Calu3 (cell line): ENCODE results near the gene STN1. TPM values are rescaled to one million over a fixed set of nuclear protein-coding genes. Genes with fewer than 3 reads are reported as not detected.

ENCODE experiments used
- BruUV-seq: library from RNA; stranded (reverse); fragments of 400-500 nt; replicated peaks from 2 replicates; lab custom pipeline; 2021; lab: Mats Ljungman, UMichigan
- CTCF ChIA-PET: fragments of 300-600 bp; sonication (Branson Sonifier 250); formaldehyde crosslinking; loops from one replicate; lab custom pipeline; 2022; ENCODE audit warnings: antibody characterized with exemption; lab: Charles Lee
- DNase-seq: peaks from one replicate; pipeline ENCODE4 v3.0.0; 2022
- H3K27ac Mint-ChIP-seq: one replicate; pipeline ENCODE4 v1.8.0; 2022; ENCODE audit warnings: mixed read lengths; ENCODE audit not compliant: unreplicated experiment
- H3K27me3 Mint-ChIP-seq: one replicate; pipeline ENCODE4 v1.8.0; 2022; ENCODE audit warnings: mixed read lengths; ENCODE audit not compliant: unreplicated experiment
- H3K36me3 Mint-ChIP-seq: one replicate; pipeline ENCODE4 v1.8.0; 2022; ENCODE audit warnings: mild to moderate bottlenecking, moderate library complexity, mixed read lengths; ENCODE audit not compliant: insufficient read depth, unreplicated experiment
- H3K4me1 Mint-ChIP-seq: one replicate; pipeline ENCODE4 v1.8.0; 2022; ENCODE audit warnings: mild to moderate bottlenecking, low read depth, mixed read lengths; ENCODE audit not compliant: unreplicated experiment
- H3K4me3 Mint-ChIP-seq: one replicate; pipeline ENCODE4 v1.8.0; 2022; ENCODE audit warnings: mild to moderate bottlenecking, low read depth, moderate library complexity, mixed read lengths; ENCODE audit not compliant: unreplicated experiment
- H3K9me3 Mint-ChIP-seq: one replicate; pipeline ENCODE4 v1.8.0; 2022; ENCODE audit warnings: low read depth, mixed read lengths; ENCODE audit not compliant: unreplicated experiment
- CTCF ChIP-seq: fragments of 200-600 bp; IDR thresholded peaks from one replicate; pipeline ENCODE4 v1.8.0; 2022; ENCODE audit warnings: antibody characterized with exemption; ENCODE audit not compliant: unreplicated experiment
- intact Hi-C: fragments of 100-400 bp; cut with micrococcal nuclease; formaldehyde crosslinking; loops from one replicate; pipeline ENCODE4 v1.10.0; 2022; ENCODE audit not compliant: unreplicated experiment
- total RNA-seq: library from RNA; stranded (reverse); gene quantifications from 2 replicates; pipeline ENCODE4 v1.2.3, GENCODE V29; 2022

STN1 gene
- total RNA-seq, 1 experiment from 2014 or later: 13.1 TPM

- peak overlapping the region; percentile 84 for H3K4me3 Mint-ChIP-seq
- no peak for DNase-seq
- no TSS peak for BruUV-seq
- H3K36me3 Mint-ChIP-seq: peaks cover 13% of the 10 kb centered on the region
- no peaks in the 10 kb centered on the region for H3K9me3 Mint-ChIP-seq
- no peak overlapping the region for H3K27ac Mint-ChIP-seq
- H3K27me3 Mint-ChIP-seq: no peaks in the 10 kb centered on the region
- CTCF ChIA-PET: interaction anchor here (0.7 to 0.8 kb wide), 2 partner anchors 12 to 18 kb away, joined by 6 read pairs; no protein-coding TSS in a partner anchor
- intact Hi-C loops: loop anchor here (2.0 kb wide), 1 partner anchor 52 kb away; no protein-coding TSS in a partner anchor
- H3K4me1 Mint-ChIP-seq: peaks cover 7% of the 10 kb centered on the region
- no peak for TF ChIP-seq CTCF
Observed at GRCh38 chr10:103916876-103917275, 1.1 kb downstream of the STN1 start.

- Mint-ChIP-seq H3K36me3 (peaks cover 18% of the 10 kb centered on the region), H3K27ac (no peak overlapping the region), H3K9me3 (no peaks in the 10 kb centered on the region), H3K27me3 (no peaks in the 10 kb centered on the region), H3K4me1 (peaks cover 12% of the 10 kb centered on the region), H3K4me3 (peak overlapping the region; percentile 84)
- no peak for TF ChIP-seq CTCF
- intact Hi-C loops: loop anchor here (2.0 kb wide), 1 partner anchor 53 kb away; no protein-coding TSS in a partner anchor
- BruUV-seq: no TSS peak
- DNase-seq: no peak
- CTCF ChIA-PET: interaction anchor here (0.8 kb wide), 1 partner anchor 17 kb away, joined by 6 read pairs; no protein-coding TSS in a partner anchor
Observed at GRCh38 chr10:103916254-103916653, 1.7 kb downstream of the STN1 start.

DNA sequence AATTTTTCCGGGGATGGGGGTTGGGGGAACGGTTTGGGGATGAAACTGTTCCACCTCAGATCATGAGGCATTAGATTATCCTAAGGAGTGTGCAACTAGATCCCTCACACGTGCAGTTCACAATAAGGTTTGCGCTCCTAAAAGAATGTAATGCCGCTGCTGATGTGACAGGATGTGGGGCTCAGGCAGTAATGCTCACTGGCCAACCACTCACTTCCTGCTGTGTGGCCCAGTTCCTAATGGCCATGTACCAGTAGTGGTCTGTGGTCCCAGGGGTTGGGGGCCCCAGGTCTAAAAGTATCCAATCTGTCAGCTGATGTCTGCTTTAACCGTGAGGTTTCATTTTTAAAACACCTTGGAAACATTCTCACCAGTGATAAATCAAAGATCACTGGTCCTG is 2.2 kb downstream of the STN1 start:
- peaks cover 19% of the 10 kb centered on the region for H3K36me3 Mint-ChIP-seq
- peak overlapping the region; percentile 84 for H3K4me3 Mint-ChIP-seq
- no TSS peak for BruUV-seq
- no peaks in the 10 kb centered on the region for H3K9me3 Mint-ChIP-seq
- intact Hi-C loops: loop anchor here (2.0 kb wide), 1 partner anchor 53 kb away; no protein-coding TSS in a partner anchor
- no peak for DNase-seq
- CTCF ChIA-PET: no interaction called here
- no peak overlapping the region for H3K27ac Mint-ChIP-seq
- peaks cover 17% of the 10 kb centered on the region for H3K4me1 Mint-ChIP-seq
- TF ChIP-seq CTCF: no peak
- no peaks in the 10 kb centered on the region for H3K27me3 Mint-ChIP-seq

DNA sequence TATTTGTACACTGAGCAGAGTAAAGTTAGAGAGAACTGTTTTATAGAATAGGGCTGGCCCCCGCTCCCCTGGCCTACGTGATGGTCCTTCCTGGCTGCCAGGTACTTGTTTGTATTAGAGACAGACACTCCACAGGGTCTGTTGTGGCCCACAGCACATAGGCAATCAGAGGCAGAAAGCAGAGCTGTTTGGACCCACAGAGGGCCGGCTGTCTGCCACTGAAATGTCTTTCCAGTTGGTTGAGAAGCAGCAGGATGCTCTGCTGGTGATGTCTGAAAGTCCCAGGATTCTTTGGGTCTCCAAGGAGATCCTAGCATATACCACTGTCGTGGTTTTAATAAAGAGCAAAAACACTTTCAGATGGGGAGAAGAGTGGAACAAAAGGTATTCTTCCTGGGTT is 5.2 kb downstream of the STN1 start:
- H3K4me1 Mint-ChIP-seq: peaks cover 35% of the 10 kb centered on the region
- CTCF ChIA-PET: no interaction called here
- H3K36me3 Mint-ChIP-seq: peaks cover 20% of the 10 kb centered on the region
- DNase-seq: no peak
- no peak overlapping the region for H3K4me3 Mint-ChIP-seq
- BruUV-seq: no TSS peak
- no peaks in the 10 kb centered on the region for H3K27me3 Mint-ChIP-seq
- no peak for TF ChIP-seq CTCF
- no peak overlapping the region for H3K27ac Mint-ChIP-seq
- intact Hi-C loops: no loop called here
- H3K9me3 Mint-ChIP-seq: no peaks in the 10 kb centered on the region
